Metanephros (tissue), 2 donors: ENCODE results near the gene PHF3. TPM values are rescaled to one million over a fixed set of nuclear protein-coding genes. Genes with fewer than 3 reads are reported as not detected.

ENCODE experiments used
- small RNA-seq: library from RNA; depleted of rRNA; stranded (forward); fragments of <200 nt; gene quantifications from one replicate; pipeline ENCODE3, GENCODE V24; 2014; ENCODE audit warnings: low replicate concordance
- total RNA-seq: library from RNA; depleted of rRNA; stranded (reverse); fragments of >200 nt; gene quantifications from one replicate; pipeline ENCODE4 v1.2.3, GENCODE V29; 2014

The PHF3 gene, protein sequence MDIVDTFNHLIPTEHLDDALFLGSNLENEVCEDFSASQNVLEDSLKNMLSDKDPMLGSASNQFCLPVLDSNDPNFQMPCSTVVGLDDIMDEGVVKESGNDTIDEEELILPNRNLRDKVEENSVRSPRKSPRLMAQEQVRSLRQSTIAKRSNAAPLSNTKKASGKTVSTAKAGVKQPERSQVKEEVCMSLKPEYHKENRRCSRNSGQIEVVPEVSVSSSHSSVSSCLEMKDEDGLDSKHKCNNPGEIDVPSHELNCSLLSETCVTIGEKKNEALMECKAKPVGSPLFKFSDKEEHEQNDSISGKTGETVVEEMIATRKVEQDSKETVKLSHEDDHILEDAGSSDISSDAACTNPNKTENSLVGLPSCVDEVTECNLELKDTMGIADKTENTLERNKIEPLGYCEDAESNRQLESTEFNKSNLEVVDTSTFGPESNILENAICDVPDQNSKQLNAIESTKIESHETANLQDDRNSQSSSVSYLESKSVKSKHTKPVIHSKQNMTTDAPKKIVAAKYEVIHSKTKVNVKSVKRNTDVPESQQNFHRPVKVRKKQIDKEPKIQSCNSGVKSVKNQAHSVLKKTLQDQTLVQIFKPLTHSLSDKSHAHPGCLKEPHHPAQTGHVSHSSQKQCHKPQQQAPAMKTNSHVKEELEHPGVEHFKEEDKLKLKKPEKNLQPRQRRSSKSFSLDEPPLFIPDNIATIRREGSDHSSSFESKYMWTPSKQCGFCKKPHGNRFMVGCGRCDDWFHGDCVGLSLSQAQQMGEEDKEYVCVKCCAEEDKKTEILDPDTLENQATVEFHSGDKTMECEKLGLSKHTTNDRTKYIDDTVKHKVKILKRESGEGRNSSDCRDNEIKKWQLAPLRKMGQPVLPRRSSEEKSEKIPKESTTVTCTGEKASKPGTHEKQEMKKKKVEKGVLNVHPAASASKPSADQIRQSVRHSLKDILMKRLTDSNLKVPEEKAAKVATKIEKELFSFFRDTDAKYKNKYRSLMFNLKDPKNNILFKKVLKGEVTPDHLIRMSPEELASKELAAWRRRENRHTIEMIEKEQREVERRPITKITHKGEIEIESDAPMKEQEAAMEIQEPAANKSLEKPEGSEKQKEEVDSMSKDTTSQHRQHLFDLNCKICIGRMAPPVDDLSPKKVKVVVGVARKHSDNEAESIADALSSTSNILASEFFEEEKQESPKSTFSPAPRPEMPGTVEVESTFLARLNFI (N-terminal part only)
- 71.9 TPM for total RNA-seq

GRCh38 chr6:63635588-63636517 is at the start of gene PHF3:
PHF3 (plus strand) TSS chr6:63635802; CDS start chr6:63646552, 10,750 bp downstream.

Small RNA genes lying within 50 kb of the gene (small RNA-seq; reads per million reads assigned to genes)
- gene AL513043.1, result not detected

Other genes with a start within 250 kb of the PHF3 start
- gene PTP4A1, start 63.3 kb upstream of the PHF3 start, total RNA-seq, result 50.3 TPM